Activated T-helper 2 cell treated with anti-CD3 and anti-CD28 coated beads, Interferon-gamma antibody, Interleukin-2, Interleukin-4, amounts not matched to agents 10 μg/mL and 5 μg/mL and 100 μg/mL, durations not matched to agents 14 hours and 24 hours and 36 hours (primary cell): ENCODE measurements around the gene APOBEC3G. TPM values are rescaled to one million over a fixed set of nuclear protein-coding genes. Genes with fewer than 3 reads are reported as not detected.

Experiments
- total RNA-seq: library from RNA; stranded (reverse); gene quantifications from 2 replicates; pipeline ENCODE4 v1.2.3, GENCODE V29; 2022

Gene APOBEC3G
- total RNA-seq, 1 donor from 2014 or later: 63.7 TPM

Other genes with a start within 250 kb of the APOBEC3G start
- 1.4 and 1.7 TPM in 2 replicates for gene NPTXR, start 233.2 kb upstream of the APOBEC3G start, total RNA-seq
- 117 and 120 TPM in 2 replicates for gene CBX6, start 205.1 kb upstream of the APOBEC3G start, total RNA-seq
- not detected in 2 replicates for gene APOBEC3A, start 119.7 kb upstream of the APOBEC3G start, total RNA-seq
- gene APOBEC3B, start 94.9 kb upstream of the APOBEC3G start, total RNA-seq: 17.0 and 17.2 TPM in 2 replicates
- gene APOBEC3C, start 63.0 kb upstream of the APOBEC3G start, total RNA-seq: 91.7 and 93.1 TPM in 2 replicates
- gene APOBEC3D, start 56.1 kb upstream of the APOBEC3G start, total RNA-seq: 29.7 and 31.2 TPM in 2 replicates
- 23.8 and 24.1 TPM in 2 replicates for gene APOBEC3F, start 36.4 kb upstream of the APOBEC3G start, total RNA-seq
- gene APOBEC3H, start 20.0 kb downstream of the APOBEC3G start, total RNA-seq: 7.3 and 8.3 TPM in 2 replicates
- 11.6 and 11.8 TPM in 2 replicates for gene CBX7, start 75.4 kb downstream of the APOBEC3G start, total RNA-seq
- gene PDGFB, start 167.7 kb downstream of the APOBEC3G start, total RNA-seq: 3.3 and 4.2 TPM in 2 replicates
- 2,214 and 2,255 TPM in 2 replicates for gene RPL3, start 242.3 kb downstream of the APOBEC3G start, total RNA-seq